Stimulated activated CD8-positive, alpha-beta memory T cell treated with anti-CD3 and anti-CD28 coated beads, Interleukin-2, amount 100 ng/mL, for 1 hour (primary cell): ENCODE results near the gene AKR1B1.

ENCODE experiments used
- DNase-seq, 2 donors: peaks; one replicate each; pipeline ENCODE4 v3.0.0-alpha.2; 2020; ENCODE audit warnings: low read depth in 2 of 2

AKR1B1 gene

DNA sequence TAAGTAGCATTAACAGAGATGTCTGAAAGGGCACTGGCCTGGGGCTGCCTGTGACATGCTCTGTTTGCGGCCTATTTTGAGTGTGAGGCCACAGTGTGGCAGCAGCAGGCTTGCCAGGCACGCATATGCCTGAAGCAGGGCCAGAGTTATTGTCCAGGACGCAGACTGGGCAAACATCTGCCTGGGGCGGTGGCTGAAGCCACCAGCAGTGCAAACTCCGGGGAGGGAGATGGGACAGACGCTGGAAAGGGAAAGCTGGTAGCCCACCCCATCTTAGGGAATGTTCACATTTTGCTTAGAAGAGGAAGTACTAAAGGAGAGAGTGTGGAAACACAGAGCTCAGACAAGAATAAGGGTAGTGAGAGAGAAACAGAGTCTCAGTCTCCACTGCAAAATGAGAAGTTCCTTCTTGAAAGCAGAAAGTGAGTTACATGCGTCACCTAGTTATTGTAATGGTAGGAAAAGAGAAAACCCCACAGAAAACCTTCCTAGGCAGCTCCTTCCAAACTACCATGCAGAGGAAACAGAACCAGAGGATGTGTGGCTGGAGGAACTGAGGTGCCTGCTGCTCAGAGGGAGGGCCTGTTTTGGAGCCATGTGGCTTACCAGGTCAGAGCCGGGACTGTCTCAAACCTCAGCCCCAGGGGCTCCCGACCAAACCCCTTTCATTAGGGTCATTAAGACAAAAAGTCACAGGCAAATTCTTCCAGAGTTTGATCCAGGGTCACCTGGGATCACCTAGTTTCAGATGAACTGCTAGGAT lies 14.5 kb downstream of the AKR1B1 start:
- no peak for DNase-seq

DNA sequence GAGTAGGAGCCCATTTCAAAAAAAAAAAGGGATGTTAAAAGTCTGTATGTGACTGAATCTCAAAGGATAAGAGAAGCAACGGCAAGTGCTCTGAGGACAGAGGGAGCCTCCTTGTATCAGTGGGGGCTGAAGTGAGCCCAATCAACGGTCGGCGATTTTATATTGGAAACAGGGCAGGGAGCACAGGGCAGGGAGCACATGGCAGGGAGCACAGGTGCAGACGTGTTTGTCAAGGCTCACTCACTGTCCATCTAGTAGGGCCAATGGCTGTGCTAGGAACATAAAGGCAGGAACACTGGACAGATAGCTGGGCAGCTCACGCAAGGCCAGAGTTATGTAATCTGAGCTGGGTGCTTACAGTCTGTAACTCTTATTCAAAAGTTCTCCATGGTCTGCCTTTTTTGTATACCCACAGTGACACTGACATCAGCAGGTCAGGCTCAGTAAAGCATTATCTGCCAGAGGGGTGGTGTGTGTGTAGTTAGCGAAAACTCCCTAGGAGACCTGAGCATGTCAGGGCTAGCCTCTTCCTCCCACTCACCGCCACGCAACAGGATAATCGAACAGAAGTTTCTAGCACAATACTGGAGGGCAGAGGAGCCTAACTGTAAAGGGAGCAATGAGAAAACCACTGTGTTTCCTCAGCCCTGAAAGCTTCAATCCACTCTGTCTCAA lies 15.4 kb downstream of the AKR1B1 start:
- DNase-seq: no peak

DNA sequence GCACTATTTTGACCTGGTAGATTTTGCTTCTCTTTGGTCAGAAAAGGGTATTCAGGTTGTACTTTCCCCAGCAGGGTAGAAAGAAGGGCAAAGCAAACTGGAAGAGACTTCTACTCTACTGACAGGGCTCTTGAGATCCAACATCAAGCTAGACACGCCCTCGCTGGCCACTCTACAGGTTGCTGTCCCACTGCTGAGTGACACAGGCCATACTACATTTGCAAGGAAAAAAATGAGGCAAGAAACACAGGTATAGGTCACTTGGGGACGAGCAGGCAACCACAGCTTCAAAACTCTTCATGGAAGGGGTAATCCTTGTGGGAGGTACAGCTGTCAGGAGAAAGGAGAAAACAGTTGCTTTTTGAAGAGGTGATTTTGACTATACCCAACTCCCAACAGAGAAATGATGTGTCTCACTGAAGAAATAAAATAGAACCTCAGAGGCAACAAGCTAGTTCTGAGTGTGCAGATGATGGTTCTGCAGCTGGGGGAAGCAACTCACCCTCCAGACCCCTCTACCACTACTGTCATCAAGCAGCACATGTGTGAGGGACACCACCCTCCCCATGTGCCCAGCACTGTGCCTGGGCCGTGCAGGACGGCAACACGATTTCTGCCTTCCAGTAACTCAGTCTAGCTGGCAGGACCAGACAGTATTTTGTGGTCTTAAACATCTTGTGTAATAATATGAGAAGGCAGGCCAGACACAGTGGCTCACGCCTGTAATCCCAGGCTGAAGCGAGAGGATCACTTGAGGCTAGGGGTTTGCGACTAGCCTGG lies 16.3 kb downstream of the AKR1B1 start:
- DNase-seq: no peak

DNA sequence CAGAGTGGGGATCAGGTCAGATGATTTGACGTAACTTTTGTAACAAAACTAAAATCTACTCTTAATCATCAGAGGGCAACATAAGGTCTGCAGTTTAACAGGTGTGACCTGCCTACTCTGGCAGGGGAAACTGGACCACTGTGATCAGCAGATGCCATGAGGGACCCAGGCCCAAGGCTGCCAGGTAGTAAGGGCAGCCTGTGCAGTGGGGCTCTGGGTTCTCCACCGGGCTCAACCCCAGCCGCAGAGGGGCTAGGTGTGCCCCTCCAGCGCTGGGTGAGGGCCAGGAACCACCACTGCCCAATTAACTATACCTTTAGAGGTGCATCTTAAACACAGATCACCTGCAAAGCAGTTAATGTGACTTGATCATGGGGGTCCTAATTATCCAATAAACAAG lies 17.6 kb downstream of the AKR1B1 start:
- DNase-seq: no peak

DNA sequence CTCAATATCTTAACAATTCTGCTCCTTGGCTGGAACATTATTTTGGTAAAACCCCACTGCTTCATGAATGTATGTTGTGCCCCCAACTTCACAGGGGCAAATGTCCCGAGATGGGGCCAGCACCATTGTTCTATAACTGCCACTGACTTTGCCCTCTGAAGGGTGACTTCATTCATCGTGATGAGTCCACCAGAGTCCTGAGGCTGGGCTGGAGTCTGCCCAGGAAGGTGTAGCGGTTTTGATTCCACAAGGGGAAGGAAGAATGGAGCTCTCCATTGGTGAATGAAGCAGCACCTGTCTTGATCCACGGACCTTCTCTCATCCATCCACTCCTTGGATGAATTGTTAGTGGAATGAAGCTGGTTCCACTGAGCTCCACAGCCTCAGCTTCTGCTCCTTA lies 18.4 kb downstream of the AKR1B1 start:
- no peak for DNase-seq

DNA sequence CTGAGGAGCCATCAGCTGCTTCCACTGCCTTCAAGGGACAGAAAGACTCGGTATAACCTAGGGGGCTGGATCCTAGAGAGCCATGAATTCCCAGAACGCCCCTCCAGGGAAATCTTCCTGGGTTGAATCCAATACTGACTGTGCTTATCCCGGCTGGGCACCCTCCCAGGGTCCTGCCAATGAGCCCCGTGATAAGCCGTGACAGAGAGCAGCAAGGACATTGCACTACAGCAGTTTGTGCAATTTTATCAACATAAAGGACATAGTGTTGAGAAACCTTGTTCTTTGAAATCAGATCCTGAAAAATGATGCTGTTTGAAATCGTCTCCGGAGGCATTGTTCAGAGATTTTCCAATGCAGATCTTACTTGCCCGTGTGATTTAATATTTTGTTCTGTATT lies 18.8 kb downstream of the AKR1B1 start:
- no peak for DNase-seq

DNA sequence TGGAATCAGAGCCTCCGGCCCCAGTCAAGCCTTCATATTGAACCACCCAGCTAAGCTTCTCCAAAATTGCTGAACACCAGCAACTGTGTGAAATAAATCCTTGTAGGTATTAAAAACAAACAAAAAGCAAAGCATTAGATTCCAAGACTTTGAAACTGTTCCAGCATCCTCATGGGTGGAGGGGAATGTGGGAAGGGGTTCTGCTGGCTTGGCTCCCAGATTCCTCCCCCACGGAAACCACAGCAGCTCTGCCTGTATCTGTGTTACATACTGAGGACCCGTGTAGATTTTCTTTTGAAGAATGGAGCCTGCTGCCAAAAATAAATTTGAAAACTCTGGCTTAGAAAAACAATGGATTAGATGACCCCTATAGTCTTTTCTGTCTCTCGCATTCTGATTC lies 20.0 kb downstream of the AKR1B1 start:
- no peak for DNase-seq

DNA sequence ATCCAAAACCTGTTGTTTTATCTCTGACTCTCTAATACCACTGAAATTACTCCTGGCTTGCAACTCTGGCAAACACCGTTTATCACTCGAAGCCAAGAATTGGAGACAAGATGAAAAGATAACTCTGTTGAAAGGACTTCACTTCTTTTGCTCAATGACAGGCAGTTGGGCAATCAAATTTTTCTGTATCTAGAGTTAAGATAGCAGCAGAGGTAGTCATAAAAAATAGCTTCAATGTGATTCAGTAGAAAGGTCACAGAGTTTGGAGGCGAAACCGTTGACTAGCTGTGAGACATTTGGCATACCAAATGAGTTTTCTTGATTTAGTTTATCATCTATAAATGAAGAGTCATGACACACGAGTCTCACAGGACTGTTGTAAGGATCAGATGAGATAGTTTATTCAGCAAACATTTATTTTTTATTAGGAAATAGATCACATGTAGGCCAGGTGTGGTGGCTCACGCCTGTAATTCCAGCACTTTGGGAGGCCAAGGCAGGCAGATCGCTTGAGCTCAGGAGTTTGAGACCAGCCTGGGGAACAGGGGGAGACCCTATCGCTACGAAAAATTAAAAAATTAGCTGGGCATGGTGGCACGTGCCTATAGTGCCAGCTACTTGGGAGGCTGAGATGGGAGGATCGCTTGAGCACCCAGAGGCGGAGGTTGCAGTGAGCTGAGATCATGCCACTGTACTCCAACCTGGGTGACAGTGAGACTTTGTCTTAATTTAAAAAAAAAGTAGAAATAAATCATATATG lies 23.6 kb downstream of the AKR1B1 start:
- no peak for DNase-seq

DNA sequence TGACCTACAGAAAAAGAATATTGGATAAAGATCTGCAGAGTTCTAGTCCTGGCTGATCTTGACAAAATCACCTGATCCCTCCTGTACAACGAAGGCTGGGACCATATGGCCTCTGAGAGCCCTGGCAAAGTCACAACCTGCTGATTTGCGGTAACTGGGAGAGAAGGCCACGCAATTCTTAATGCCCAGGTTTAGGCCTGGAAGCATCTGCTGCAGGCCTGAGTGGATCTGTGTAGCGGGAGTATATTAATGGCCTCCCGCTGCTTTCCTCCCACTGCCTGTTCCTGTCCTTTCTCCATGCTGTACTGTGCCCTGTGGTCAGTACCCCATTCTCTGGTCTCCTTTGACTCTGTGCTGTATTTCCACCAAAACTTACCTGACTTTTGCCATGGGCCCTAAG lies 24.2 kb downstream of the AKR1B1 start:
- DNase-seq: no peak

DNA sequence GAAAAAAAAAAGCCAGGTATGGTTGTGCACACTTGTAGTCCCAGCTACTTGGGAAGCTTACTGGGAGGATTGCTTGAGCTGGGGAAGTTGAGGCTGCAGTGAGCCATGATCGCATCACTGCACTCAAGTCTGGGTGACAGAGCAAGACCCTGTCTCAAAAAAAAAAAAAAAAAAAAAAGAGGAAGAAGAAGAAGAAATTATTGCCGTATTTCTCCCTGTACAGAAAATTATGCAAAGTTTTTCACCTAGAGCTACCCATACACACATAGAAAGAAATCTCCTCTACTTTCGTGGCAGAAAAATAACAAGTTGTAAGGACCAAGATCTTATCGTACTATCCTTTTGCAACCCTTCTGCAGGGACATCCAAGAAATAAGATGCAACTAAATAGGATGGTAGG lies 25.5 kb downstream of the AKR1B1 start:
- DNase-seq: no peak

DNA sequence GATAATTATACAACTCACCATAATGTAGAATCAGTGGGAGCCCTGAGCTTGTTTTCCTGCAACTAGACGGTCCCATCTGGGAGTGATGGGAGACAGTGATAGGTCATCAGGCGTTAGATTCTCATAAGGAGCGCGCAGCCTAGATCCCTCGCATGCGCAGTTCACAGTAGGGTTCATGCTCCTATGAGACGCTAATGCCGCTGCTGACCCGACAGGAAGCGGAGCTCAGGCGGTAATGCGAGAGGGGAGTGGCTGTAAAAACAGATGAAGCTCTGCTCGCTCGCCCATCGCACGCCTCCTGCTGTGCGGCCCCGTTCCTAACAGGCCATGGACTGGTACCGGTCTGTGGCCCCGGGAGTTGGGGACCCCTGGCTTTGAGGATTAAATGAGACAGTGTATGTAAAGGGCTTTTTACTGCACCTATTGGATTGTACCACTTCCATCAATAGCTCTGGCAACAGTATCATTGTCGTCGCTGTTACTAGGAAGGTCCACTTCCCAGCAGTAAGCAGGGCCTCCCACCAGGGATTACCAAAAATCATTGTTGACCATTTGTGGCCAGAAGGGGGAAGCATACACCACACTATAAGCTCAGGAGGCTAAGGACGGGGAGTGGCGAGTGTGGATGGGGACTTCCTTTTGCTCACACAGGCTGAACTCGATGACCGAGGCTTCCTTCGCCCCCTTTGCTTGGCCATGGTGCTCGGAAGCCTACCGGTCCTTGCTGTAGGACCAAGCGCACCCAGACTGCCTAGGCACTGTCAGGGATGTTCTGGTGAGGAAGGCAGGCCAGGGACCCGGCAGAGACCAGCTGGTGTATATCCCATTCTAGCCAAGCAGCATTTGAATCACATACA lies 26.4 kb downstream of the AKR1B1 start:
- peak; percentile 39 to 48 for DNase-seq

DNA sequence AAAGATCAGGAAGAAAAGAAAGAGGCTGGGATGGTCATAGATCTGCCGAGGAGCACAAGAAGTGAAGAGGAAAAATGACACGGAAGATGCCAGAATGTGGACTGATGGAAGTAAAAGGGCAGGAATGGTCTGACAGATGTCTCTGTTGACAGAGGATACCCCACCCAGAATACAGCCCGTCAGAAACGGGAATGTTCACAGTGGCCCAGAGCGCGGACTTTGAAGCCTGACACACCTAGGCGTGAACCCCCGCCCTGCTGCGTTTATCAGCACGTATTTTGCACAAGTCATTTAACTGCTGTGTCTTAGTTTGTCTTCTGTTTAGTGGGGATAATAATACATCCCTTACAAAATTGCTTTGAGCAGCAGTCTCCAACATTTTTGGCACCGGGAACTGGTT lies 27.1 kb downstream of the AKR1B1 start:
- no peak for DNase-seq

DNA sequence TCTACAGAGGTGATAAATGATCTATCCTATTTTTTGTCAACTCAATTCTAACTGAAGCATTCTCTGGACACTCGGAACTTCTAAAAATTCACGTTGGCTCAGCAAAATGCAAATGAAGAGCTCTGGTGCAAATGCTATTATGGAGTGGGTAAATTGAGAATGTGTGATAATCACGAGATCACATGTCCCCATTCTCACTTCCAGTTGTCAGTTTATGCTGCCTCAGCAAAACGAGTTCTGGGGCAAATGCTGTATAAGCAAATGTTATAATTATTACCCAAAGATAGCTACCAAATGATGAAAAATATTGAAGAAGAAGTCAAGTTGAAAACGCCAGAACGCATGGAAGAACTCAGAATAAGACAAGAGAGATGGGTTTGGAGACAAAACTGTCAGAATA lies 29.4 kb downstream of the AKR1B1 start:
- no peak for DNase-seq

DNA sequence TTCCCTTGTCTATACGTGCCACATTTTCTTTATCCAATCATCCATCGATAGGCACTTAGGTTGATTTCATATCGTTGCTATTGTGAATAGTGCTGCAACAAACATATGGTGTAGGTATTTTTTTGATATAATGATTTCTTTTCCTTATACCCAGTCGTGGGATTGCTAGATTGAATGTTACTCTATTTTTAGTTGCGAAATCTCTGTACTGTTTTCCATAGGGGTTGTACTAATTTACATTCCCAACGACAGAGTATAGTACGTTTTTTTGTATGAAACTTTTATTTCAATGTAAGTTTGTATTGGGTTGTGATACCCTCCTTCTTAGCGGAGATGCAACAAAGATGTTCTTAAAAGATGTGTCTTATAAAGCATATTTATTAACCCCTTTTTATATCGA lies 30.0 kb downstream of the AKR1B1 start:
- DNase-seq: no peak

DNA sequence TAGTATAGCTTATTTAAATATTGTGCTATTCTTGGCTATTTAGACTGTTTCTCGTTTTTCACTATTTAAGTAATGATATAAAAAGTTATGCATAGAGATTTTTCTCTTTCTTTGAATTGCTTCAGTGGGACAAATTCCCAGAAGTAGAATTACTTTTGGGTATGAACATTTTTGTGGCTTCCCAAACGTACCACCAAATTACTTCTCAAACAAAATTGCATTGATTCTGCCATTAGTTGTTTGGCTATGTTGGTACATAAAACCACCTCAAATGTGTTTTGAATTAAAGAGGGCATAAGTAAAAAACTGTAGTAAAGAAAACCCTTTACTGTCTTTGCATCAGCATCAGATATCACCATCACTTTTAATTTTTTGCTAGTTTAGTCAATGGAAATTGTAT lies 31.0 kb downstream of the AKR1B1 start:
- no peak for DNase-seq

DNA sequence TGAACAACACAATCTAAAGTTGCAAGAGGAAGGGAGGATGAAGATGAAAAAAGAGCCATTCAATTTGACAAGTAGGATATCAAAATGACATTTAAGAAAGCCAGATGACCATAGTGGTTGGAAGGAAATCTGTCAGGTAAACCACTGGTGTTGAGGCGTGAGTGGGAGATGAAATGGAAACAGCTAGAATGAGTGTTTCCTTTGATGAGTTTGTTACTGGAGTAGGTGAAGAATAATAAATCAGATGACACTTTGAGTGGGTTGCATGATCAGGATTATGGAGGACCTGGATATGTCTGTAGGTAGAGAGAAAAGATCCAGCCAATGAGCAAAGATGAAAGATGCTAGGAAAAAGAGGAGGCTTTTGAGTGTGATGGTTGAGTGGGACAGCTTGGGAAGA lies 33.1 kb downstream of the AKR1B1 start:
- DNase-seq: no peak

DNA sequence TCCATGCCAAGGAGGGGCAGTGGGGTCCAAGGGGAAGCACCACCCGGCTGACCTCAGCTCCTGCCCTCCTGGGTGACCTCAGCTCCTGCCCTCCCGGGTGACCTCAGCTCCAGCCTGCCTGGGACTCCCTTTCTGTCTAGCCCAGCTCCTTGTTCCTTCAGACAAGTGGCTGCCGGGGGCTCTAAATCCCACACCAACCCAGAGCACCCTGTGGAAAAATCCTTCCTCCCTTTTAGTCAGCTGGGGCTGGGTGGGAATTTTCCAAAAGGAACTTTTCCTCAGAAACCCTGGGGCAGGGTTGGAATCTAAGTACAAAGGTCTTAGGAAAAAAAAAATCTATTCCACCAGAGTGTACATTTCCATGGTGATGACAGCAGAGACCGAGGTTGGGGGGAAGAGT lies 36.3 kb downstream of the AKR1B1 start:
- DNase-seq: no peak

DNA sequence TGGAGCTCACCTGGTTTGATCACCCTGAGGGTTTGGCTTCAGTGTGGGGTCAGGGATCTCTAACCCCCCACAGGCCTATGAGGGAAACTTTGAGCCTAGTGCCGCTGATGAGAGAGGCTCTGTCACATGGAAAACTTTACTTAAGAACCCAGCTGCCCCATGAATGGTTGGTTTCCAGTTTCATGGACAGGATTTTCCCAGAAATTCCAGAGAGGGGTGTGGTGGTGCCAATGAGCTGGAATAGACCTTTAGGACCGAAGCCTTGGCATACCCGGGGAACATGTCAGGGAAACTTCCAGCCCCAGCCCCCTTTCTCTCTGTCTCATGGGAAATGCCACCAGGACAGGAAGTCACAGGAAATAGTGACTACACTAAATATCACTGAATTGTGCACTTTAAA lies 36.9 kb downstream of the AKR1B1 start:
- DNase-seq: no peak

DNA sequence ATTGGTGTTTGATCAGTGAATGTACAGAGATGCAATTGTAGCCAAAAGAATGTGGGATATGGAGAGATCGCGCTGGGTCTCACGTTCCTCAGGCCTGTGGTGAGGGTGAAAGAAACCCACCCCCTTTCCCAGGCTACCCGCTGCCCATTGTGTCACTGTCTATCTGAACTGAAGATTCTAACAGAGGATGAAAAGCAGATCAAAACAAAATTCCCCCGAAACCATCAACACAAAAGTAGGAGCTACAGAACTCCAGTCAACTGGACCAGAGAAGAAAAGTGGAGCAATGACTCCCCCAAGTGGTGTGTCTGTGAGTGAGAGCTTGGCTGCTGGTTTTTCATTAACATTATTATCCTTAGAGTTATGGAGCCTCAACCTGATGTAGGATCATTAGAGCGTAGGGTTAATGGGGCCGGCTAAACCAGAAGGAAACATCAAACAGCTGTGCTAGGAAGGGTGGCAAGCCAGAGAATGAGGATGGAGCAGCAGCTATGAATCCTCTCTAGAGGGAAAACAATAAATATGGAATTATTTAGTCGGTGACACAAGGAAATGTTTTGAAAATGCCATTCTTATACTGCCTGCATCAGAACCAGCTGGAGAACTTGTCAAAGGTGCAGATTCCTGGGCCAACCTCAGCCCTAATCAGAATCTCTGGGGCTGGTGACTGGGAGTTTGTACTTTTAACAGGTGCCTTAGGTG lies 38.3 kb downstream of the AKR1B1 start:
- DNase-seq: no peak

DNA sequence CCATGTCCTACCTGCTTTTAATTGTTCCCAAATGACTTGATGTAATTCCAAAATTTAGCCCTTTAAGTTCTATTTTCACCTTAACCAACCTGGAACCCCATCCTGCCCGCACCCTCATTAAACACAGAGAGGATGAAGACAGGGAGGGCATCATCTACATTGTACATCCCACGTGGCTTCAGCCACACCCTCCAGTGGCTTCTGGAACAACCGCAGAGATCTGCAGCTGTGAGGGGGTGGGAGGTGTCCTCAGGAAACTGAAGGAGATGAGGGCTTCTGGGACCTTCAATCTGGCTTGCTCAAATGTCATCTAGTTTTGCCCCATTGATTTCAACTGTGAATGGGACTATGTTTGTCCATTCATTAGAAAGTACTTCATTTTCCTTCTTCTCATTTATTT lies 39.0 kb downstream of the AKR1B1 start:
- DNase-seq: no peak

DNA sequence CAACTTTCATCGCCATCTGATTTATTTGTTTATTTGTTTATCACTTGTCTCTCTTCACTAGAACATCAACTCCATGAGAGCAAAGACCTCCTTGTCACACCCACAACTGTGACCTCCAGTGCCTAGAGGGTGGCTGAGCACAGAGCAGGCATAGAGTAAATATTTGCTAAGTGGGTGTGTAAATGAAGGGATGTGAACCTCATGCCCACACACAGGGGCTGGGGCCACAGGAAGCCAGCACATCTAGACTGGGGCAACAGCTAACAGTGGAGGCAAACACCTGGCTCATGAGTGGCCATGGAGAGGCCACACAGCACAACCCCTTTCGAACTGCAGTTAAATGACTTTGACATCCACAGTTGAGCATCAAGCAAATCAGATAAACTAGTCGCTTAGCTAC lies 39.8 kb downstream of the AKR1B1 start:
- DNase-seq: no peak
